Gastroesophageal sphincter (tissue), 4 donors: Measurements from ENCODE around the gene IPO11. TPM values are rescaled to one million over a fixed set of nuclear protein-coding genes. Genes with fewer than 3 reads are reported as not detected.

ENCODE experiments used
- ATAC-seq: fragments of 150-250 bp; one replicate; pipeline ENCODE4 v1.9.1; 2016; ENCODE audit warnings: mild to moderate bottlenecking, moderate library complexity
- H3K27ac ChIP-seq, 4 donors: fragments of 200-600 bp; sonication (generic) in 3 of 4; 1 replicate in 3 of 4; 2 replicates in 1 of 4; pipeline ENCODE4 v1.5.1; 2016 to 2019
- H3K27me3 ChIP-seq: fragments of 200-600 bp; sonication (generic); one replicate; pipeline ENCODE4 v1.5.1; 2019
- H3K36me3 ChIP-seq, 2 donors: fragments of 200-600 bp; sonication (generic); one replicate each; pipeline ENCODE4 v1.5.1; 2019; ENCODE audit warnings: control low read depth in 1 of 2
- H3K4me1 ChIP-seq, 3 donors: fragments of 200-600 bp; sonication (generic); 1 replicate in 2 of 3; 2 replicates in 1 of 3; pipeline ENCODE4 v1.5.1; 2016 to 2019; ENCODE audit warnings: control low read depth in 2 of 3
- H3K4me3 ChIP-seq, 2 donors: fragments of 200-600 bp; sonication (generic); one replicate each; pipeline ENCODE4 v1.5.1; 2019; ENCODE audit warnings: mild to moderate bottlenecking in 1 of 2, moderate library complexity in 1 of 2
- H3K9me3 ChIP-seq, 3 donors: fragments of 200-600 bp; sonication (generic); one replicate each; pipeline ENCODE4 v1.5.1; 2017 to 2019; ENCODE audit warnings: control low read depth in 2 of 3
- EP300 ChIP-seq: sonication (generic); formaldehyde crosslinking; IDR thresholded peaks from one replicate; pipeline ENCODE4 v1.6.1; 2017; ENCODE audit warnings: antibody characterized with exemption, mild to moderate bottlenecking
- POLR2A ChIP-seq, 2 donors: fragments of 450-650 bp; IDR thresholded peaks; one replicate each; pipeline ENCODE4 v1.6.1; 2017; ENCODE audit warnings: antibody characterized with exemption in 2 of 2, mild to moderate bottlenecking in 2 of 2, moderate library complexity in 1 of 2
- POLR2AphosphoS5 ChIP-seq: sonication (generic); formaldehyde crosslinking; IDR thresholded peaks from one replicate; pipeline ENCODE4 v1.6.1; 2017; ENCODE audit warnings: antibody characterized with exemption
- WGBS, 2 donors: methylation state at CpG; one replicate each; pipeline ENCODE4 v1.1.5; 2018; ENCODE audit warnings: low coverage in 1 of 2; 5-methylcytosine and 5-hydroxymethylcytosine counted together
- total RNA-seq, 4 donors: library from RNA; depleted of rRNA; stranded (reverse); fragments of >200 nt; gene quantifications; one replicate each; pipeline ENCODE4 v1.1.0, GENCODE V29; 2016
- TF ChIP-seq, protein P1 (sequence below), 4 experiments: fragments of 200-600 bp in 2 of 4; fragments of 450-650 bp in 2 of 4; sonication (generic) in 1 of 4; IDR thresholded peaks; one replicate each; pipeline ENCODE4 v1.5.1; 2017 to 2019; ENCODE audit warnings: antibody characterized with exemption in 4 of 4, mild to moderate bottlenecking in 2 of 4, moderate library complexity in 2 of 4

Gene IPO11
- total RNA-seq, 4 donors from 2014 or later, result 15.8 to 25.1 (median 17.2) TPM

- no peak for ATAC-seq
- no peak for TF ChIP-seq EP300
- no peak for TF ChIP-seq POLR2A (IDR thresholded peaks at IDR 0.05)
- TF ChIP-seq, protein P1, sequence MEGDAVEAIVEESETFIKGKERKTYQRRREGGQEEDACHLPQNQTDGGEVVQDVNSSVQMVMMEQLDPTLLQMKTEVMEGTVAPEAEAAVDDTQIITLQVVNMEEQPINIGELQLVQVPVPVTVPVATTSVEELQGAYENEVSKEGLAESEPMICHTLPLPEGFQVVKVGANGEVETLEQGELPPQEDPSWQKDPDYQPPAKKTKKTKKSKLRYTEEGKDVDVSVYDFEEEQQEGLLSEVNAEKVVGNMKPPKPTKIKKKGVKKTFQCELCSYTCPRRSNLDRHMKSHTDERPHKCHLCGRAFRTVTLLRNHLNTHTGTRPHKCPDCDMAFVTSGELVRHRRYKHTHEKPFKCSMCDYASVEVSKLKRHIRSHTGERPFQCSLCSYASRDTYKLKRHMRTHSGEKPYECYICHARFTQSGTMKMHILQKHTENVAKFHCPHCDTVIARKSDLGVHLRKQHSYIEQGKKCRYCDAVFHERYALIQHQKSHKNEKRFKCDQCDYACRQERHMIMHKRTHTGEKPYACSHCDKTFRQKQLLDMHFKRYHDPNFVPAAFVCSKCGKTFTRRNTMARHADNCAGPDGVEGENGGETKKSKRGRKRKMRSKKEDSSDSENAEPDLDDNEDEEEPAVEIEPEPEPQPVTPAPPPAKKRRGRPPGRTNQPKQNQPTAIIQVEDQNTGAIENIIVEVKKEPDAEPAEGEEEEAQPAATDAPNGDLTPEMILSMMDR (IDR thresholded peaks at IDR 0.05), result no peak
- no peak for TF ChIP-seq POLR2AphosphoS5
- Histone ChIP-seq H3K4me3 (no peak overlapping the region), H3K4me1 (no peaks in the 10 kb centered on the region), H3K27ac (no peak overlapping the region), H3K27me3 (no peaks in the 10 kb centered on the region), H3K9me3 (no peaks in the 10 kb centered on the region), H3K36me3 (peaks cover 0 to 10% of the 10 kb centered on the region in 2 donors)
Observed at GRCh38 chr5:62585751-62586150, 173.2 kb downstream of the IPO11 start.

DNA sequence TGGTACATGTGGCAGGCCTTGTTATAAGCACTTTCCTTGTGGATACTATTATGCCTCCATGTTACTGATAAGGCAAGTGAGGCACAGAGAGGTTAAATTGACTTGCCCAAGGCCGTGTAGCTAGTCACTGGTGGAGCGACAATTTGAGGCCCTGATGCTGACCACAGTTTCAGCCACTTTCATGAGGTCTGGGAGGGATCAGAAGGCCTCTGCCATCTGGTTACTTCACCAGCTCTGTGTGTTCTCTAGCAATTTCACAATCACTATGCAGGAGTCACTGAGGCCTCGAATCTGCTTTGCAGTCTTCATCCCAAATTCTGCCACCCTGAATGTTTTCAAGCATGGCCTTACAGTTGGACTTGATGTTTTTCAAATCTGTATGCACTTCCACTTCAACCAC lies 175.2 kb downstream of the IPO11 start:
- H3K27me3 ChIP-seq, result no peaks in the 10 kb centered on the region
- peaks cover 0 to 20% of the 10 kb centered on the region in 2 donors for H3K36me3 ChIP-seq
- no peaks in the 10 kb centered on the region for H3K9me3 ChIP-seq
- H3K4me1 ChIP-seq, result no peaks in the 10 kb centered on the region
- no peak overlapping the region for H3K4me3 ChIP-seq
- 86 to 100% methylated on average over 1 to 3 of the region's 3 CpGs for WGBS, 2 donors
- no peak for ATAC-seq
- no peak overlapping the region for H3K27ac ChIP-seq
- TF ChIP-seq EP300, result no peak
- TF ChIP-seq, protein P1 (IDR thresholded peaks at IDR 0.05), result no peak
- no peak for TF ChIP-seq POLR2AphosphoS5
- TF ChIP-seq POLR2A (IDR thresholded peaks at IDR 0.05), result no peak

GRCh38 chr5:62588668-62589067 lies 176.1 kb downstream of the IPO11 start:
- Histone ChIP-seq H3K27ac (no peak overlapping the region), H3K36me3 (peaks cover 0 to 26% of the 10 kb centered on the region in 2 donors), H3K27me3 (no peaks in the 10 kb centered on the region), H3K4me1 (no peaks in the 10 kb centered on the region), H3K9me3 (no peaks in the 10 kb centered on the region), H3K4me3 (no peak overlapping the region)
- TF ChIP-seq POLR2AphosphoS5 (no peak), EP300 (no peak), POLR2A (IDR thresholded peaks at IDR 0.05) (no peak)
- TF ChIP-seq, protein P1 (IDR thresholded peaks at IDR 0.05), result no peak
- WGBS, 2 donors, result 92 to 96% methylated on average over 4 of the region's 4 CpGs
- ATAC-seq, result no peak

DNA sequence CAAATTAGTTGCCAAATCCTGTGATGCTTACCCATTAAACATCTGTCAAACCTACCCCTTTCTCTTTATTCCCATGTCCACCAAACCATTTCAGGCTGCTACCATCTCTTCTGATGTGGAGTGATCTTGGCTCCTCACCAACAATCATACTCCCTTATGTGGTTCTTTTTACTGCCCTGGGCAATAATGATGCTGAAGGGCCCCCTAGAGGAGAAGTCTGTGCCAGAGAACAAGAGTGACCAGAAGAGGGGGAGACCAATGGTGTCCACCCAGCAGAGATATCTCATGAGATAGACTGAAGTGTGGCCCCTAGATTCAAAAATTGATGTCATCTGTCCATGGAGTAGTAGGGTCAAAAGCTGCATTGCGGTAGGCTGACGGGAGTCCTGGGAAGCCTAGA lies 176.9 kb downstream of the IPO11 start:
- Histone ChIP-seq H3K4me1 (no peaks in the 10 kb centered on the region), H3K4me3 (no peak overlapping the region), H3K27ac (no peak overlapping the region), H3K9me3 (no peaks in the 10 kb centered on the region), H3K27me3 (no peaks in the 10 kb centered on the region), H3K36me3 (peaks cover 0 to 33% of the 10 kb centered on the region in 2 donors)
- 100% methylated on average over 2 of the region's 2 CpGs for WGBS, 2 donors
- TF ChIP-seq POLR2AphosphoS5 (no peak), POLR2A (IDR thresholded peaks at IDR 0.05) (no peak), EP300 (no peak)
- TF ChIP-seq, protein P1 (IDR thresholded peaks at IDR 0.05), result no peak
- ATAC-seq, result no peak

- 94% methylated on average over 2 of the region's 2 CpGs for WGBS, 2 donors
- Histone ChIP-seq H3K27ac (no peak overlapping the region), H3K4me1 (no peaks in the 10 kb centered on the region), H3K4me3 (no peak overlapping the region), H3K9me3 (no peaks in the 10 kb centered on the region), H3K27me3 (no peaks in the 10 kb centered on the region), H3K36me3 (peaks cover 0 to 37% of the 10 kb centered on the region in 2 donors)
- ATAC-seq, result no peak
- TF ChIP-seq POLR2AphosphoS5 (no peak), EP300 (no peak), POLR2A (IDR thresholded peaks at IDR 0.05) (no peak)
- TF ChIP-seq, protein P1 (IDR thresholded peaks at IDR 0.05), result no peak
Observed at GRCh38 chr5:62590387-62590786, 177.8 kb downstream of the IPO11 start.
